T-cell (primary cell): Measurements from ENCODE around the gene PEAK1. TPM values are rescaled to one million over a fixed set of nuclear protein-coding genes. Genes with fewer than 3 reads are reported as not detected.

Experiments
- ATAC-seq, 4 experiments: fragments of 200-7000 bp in 3 of 4; fragments of 150-1000 bp in 1 of 4; cut with Tn5 transposase; replicated peaks in 1 of 4; 1 replicate in 3 of 4; 2 replicates in 1 of 4; pipeline ENCODE4 v1.10.0; 2021; ENCODE audit warnings: moderate library complexity in 3 of 4, mild to moderate bottlenecking in 2 of 4, moderate number of reproducible peaks in 1 of 4
- CTCF ChIA-PET, 2 donors: fragments of 300-600 bp; sonication (Branson Sonifier 250); formaldehyde crosslinking; loops; one replicate each; lab custom pipeline; 2022; ENCODE audit warnings: antibody characterized with exemption in 2 of 2; lab: Charles Lee
- POLR2A ChIA-PET, 2 donors: fragments of 300-600 bp; sonication (Branson Sonifier 250); formaldehyde crosslinking; loops; one replicate each; lab custom pipeline; 2022; ENCODE audit warnings: antibody characterized with exemption in 2 of 2; lab: Charles Lee
- DNase-seq, 35 experiments: peaks; one replicate each; pipeline versions ENCODE4 v3.0.0 to v3.0.0-alpha.2; 2013 to 2023
- H3K27ac ChIP-seq: one replicate; pipeline ENCODE4 v1.5.1; 2013; ENCODE audit warnings: low read length
- H3K27me3 ChIP-seq, 2 experiments: replicated peaks in 1 of 2; 1 replicate in 1 of 2; 2 replicates in 1 of 2; pipeline versions ENCODE4 v1.6.1 to v1.7.0; 2013; ENCODE audit warnings: low read length in 1 of 2, mixed read lengths in 1 of 2; ENCODE audit not compliant: control insufficient read depth in 2 of 2, insufficient read depth in 2 of 2; ENCODE audit errors: extremely low read depth in 1 of 2
- H3K36me3 ChIP-seq, 2 donors: 1 replicate in 1 of 2; 2 replicates in 1 of 2; pipeline versions ENCODE4 v1.6.1 to v1.7.0; 2013; ENCODE audit warnings: low read length in 1 of 2; ENCODE audit not compliant: control insufficient read depth in 2 of 2, insufficient read depth in 1 of 2; ENCODE audit errors: extremely low read depth in 1 of 2
- H3K4me1 ChIP-seq, 2 experiments: 1 replicate in 1 of 2; 2 replicates in 1 of 2; pipeline versions ENCODE4 v1.6.1 to v1.7.0; 2013; ENCODE audit warnings: low read length in 2 of 2, mixed read lengths in 1 of 2; ENCODE audit not compliant: insufficient read depth in 2 of 2, control insufficient read depth in 1 of 2; ENCODE audit errors: extremely low read depth in 1 of 2
- H3K4me3 ChIP-seq, 2 donors: 1 replicate in 1 of 2; 2 replicates in 1 of 2; pipeline versions ENCODE4 v1.5.1 to v1.7.0; 2013; ENCODE audit warnings: mild to moderate bottlenecking in 2 of 2, low read length in 1 of 2, moderate library complexity in 1 of 2; ENCODE audit not compliant: control insufficient read depth in 1 of 2; ENCODE audit errors: extremely low read depth in 1 of 2
- H3K9me3 ChIP-seq: 2 replicates; pipeline ENCODE4 v1.7.0; 2013
- H3K27ac Mint-ChIP-seq, 2 donors: one replicate each; pipeline ENCODE4 v1.8.0; 2020 to 2021; ENCODE audit warnings: mild to moderate bottlenecking in 2 of 2, mixed read lengths in 2 of 2
- H3K27me3 Mint-ChIP-seq, 2 donors: one replicate each; pipeline ENCODE4 v1.8.0; 2021 to 2022; ENCODE audit warnings: mixed read lengths in 2 of 2
- H3K36me3 Mint-ChIP-seq: one replicate; pipeline ENCODE4 v1.8.0; 2021; ENCODE audit warnings: mixed read lengths
- H3K4me1 Mint-ChIP-seq, 3 donors: one replicate each; pipeline ENCODE4 v1.8.0; 2020 to 2022; ENCODE audit warnings: mixed read lengths in 3 of 3, mild to moderate bottlenecking in 1 of 3
- H3K4me3 Mint-ChIP-seq, 3 donors: one replicate each; pipeline ENCODE4 v1.8.0; 2020 to 2022; ENCODE audit warnings: mild to moderate bottlenecking in 3 of 3, mixed read lengths in 3 of 3, moderate library complexity in 3 of 3
- H3K9me3 Mint-ChIP-seq, 3 donors: one replicate each; pipeline ENCODE4 v1.8.0; 2020 to 2022; ENCODE audit warnings: mixed read lengths in 3 of 3
- WGBS: methylation state at CpG from one replicate; pipeline ENCODE4 v1.1.5; 2013; ENCODE audit warnings: missing lambda C conversion rate; ENCODE audit not compliant: insufficient coverage; 5-methylcytosine and 5-hydroxymethylcytosine counted together
- total RNA-seq, 35 experiments: library from RNA in 6 of 35; stranded (reverse) in 6 of 35; fragments of 120-200 nt in 1 of 35; gene quantifications; one replicate each; pipeline versions ENCODE4 v1.2.1 to v1.2.4 and lab custom pipeline; 2013 to 2026

The PEAK1 gene
- total RNA-seq, 5 donors from 2014 or later (not counting 1 experiment from before 2014, with no cell fraction given) = 9.4 to 17.7 (median 10.9) TPM

- DNase-seq (no peak), ATAC-seq (no peak)
- 100% methylated on average over 2 of the region's 4 CpGs for WGBS
- Histone ChIP-seq H3K4me1 (no peaks in the 10 kb centered on the region), H3K27me3 (peaks cover 0 to 2% of the 10 kb centered on the region in 2 experiments), H3K4me3 (no peak overlapping the region), H3K36me3 (no peaks in the 10 kb centered on the region), H3K27ac (no peak overlapping the region), H3K9me3 (no peaks in the 10 kb centered on the region)
- Mint-ChIP-seq H3K9me3 (no peaks in the 10 kb centered on the region), H3K4me3 (no peak overlapping the region), H3K27me3 (no peaks in the 10 kb centered on the region), H3K27ac (no peak overlapping the region), H3K36me3 (no peaks in the 10 kb centered on the region), H3K4me1 (no peaks in the 10 kb centered on the region)
- POLR2A ChIA-PET = no interaction called here
- CTCF ChIA-PET = interaction anchor here in 1 of 2 donors (0.6 kb wide), 1 partner anchor 245 kb away, joined by 5 read pairs; no protein-coding TSS in a partner anchor
Observed at GRCh38 chr15:77099741-77100463, 320.0 kb downstream of the PEAK1 start.

DNA sequence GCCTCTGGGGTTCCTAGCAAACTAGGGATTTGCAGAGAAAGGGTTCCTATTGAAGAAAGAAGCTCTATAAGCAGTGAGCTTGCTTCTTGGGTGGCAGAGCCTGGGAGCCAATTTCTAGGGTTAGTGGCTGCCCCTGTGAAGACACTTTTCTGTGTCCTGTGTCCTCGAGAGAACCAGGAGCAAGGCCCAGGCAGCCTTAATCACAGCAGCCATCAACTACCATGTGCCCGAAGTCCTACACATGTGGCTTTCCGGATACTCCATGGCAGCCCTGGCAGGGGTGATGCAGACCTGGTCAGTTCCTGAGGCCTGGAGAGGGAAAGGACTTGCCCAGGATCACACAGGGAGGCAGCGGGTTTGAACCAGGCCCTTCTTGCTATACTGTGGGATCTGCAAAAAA lies 321.3 kb downstream of the PEAK1 start:
- Histone ChIP-seq H3K36me3 (no peaks in the 10 kb centered on the region), H3K4me3 (no peak overlapping the region), H3K4me1 (no peaks in the 10 kb centered on the region), H3K27ac (no peak overlapping the region), H3K9me3 (no peaks in the 10 kb centered on the region), H3K27me3 (peaks cover 0 to 2% of the 10 kb centered on the region in 2 experiments)
- no peaks in the 10 kb centered on the region for H3K4me1 Mint-ChIP-seq
- CTCF ChIA-PET = interaction anchor here in 1 of 2 donors (0.6 kb wide), 1 partner anchor 65 kb away, joined by 3 read pairs; no protein-coding TSS in a partner anchor
- H3K4me3 Mint-ChIP-seq = no peak overlapping the region
- ATAC-seq (no peak), DNase-seq (no peak)
- no peaks in the 10 kb centered on the region for H3K9me3 Mint-ChIP-seq
- H3K27ac Mint-ChIP-seq = no peak overlapping the region
- no peaks in the 10 kb centered on the region for H3K36me3 Mint-ChIP-seq
- H3K27me3 Mint-ChIP-seq = no peaks in the 10 kb centered on the region
- POLR2A ChIA-PET = no interaction called here
- WGBS = 100% methylated on average over 3 of the region's 4 CpGs

- Histone ChIP-seq H3K4me3 (no peak overlapping the region), H3K36me3 (no peaks in the 10 kb centered on the region), H3K4me1 (no peaks in the 10 kb centered on the region), H3K27me3 (peaks cover 0 to 2% of the 10 kb centered on the region in 2 experiments), H3K9me3 (no peaks in the 10 kb centered on the region), H3K27ac (no peak overlapping the region)
- POLR2A ChIA-PET = interaction anchor here in 1 of 2 donors (0.7 kb wide), 1 partner anchor 11 kb away, joined by 3 read pairs; no protein-coding TSS in a partner anchor
- Mint-ChIP-seq H3K9me3 (no peaks in the 10 kb centered on the region), H3K4me1 (no peaks in the 10 kb centered on the region), H3K4me3 (no peak overlapping the region), H3K36me3 (no peaks in the 10 kb centered on the region), H3K27ac (no peak overlapping the region), H3K27me3 (no peaks in the 10 kb centered on the region)
- DNase-seq (no peak), ATAC-seq (no peak)
- WGBS = no CpG with 5 or more reads among the region's 5 CpGs
- CTCF ChIA-PET = interaction anchor here in 1 of 2 donors (0.6 kb wide), 1 partner anchor 64 kb away, joined by 3 read pairs; no protein-coding TSS in a partner anchor
Observed at GRCh38 chr15:77097921-77098320, 322.0 kb downstream of the PEAK1 start.

GRCh38 chr15:77097248-77097721 lies 322.6 kb downstream of the PEAK1 start:
- 95% methylated on average over 6 of the region's 7 CpGs for WGBS
- no peak overlapping the region for H3K27ac Mint-ChIP-seq

DNA sequence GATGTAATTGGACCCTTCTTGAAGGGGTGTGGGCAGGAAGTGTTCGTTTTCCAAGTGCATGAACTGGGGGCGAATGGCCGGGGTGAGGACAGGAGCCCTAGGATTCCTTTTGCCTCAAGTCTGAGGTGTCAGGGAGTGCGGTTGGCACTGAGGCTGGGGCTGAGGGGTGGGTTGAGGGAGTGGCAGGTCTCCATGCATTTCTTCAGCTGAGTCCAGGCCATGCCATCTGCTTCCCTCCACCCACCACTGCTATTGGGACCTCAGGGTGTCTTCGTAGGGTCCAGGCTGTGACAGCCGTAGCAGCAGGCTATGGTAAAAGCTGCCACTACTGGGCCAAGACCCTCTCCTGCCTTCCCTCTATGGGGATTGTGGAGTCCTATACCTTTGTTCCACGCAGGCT lies 323.4 kb downstream of the PEAK1 start:
- Histone ChIP-seq H3K27ac (no peak overlapping the region), H3K9me3 (no peaks in the 10 kb centered on the region), H3K36me3 (no peaks in the 10 kb centered on the region), H3K4me3 (no peak overlapping the region), H3K27me3 (peaks cover 0 to 2% of the 10 kb centered on the region in 2 experiments), H3K4me1 (no peaks in the 10 kb centered on the region)
- Mint-ChIP-seq H3K4me3 (no peak overlapping the region), H3K27me3 (no peaks in the 10 kb centered on the region), H3K9me3 (no peaks in the 10 kb centered on the region), H3K27ac (no peak overlapping the region), H3K36me3 (no peaks in the 10 kb centered on the region), H3K4me1 (no peaks in the 10 kb centered on the region)
- 75% methylated on average over 2 of the region's 7 CpGs for WGBS
- CTCF ChIA-PET = interaction anchor here in 1 of 2 donors (0.7 kb wide), 1 partner anchor 11 kb away, joined by 3 read pairs; no protein-coding TSS in a partner anchor
- POLR2A ChIA-PET = no interaction called here
- ATAC-seq (no peak), DNase-seq (no peak)

More at GRCh38 chr15:77097248-77097721, 322.6 kb downstream of the PEAK1 start:
- CTCF ChIA-PET = no interaction called here
- Histone ChIP-seq H3K27ac (no peak overlapping the region), H3K4me3 (no peak overlapping the region), H3K9me3 (no peaks in the 10 kb centered on the region), H3K27me3 (peaks cover 0 to 2% of the 10 kb centered on the region in 2 experiments), H3K4me1 (no peaks in the 10 kb centered on the region), H3K36me3 (no peaks in the 10 kb centered on the region)
- H3K27me3 Mint-ChIP-seq = no peaks in the 10 kb centered on the region
- DNase-seq = no peak
- no peak for ATAC-seq
- POLR2A ChIA-PET = no interaction called here
- H3K9me3 Mint-ChIP-seq = no peaks in the 10 kb centered on the region
- no peaks in the 10 kb centered on the region for H3K4me1 Mint-ChIP-seq
- H3K4me3 Mint-ChIP-seq = no peak overlapping the region
- no peaks in the 10 kb centered on the region for H3K36me3 Mint-ChIP-seq

- peaks cover 0 to 2% of the 10 kb centered on the region in 2 experiments for H3K27me3 ChIP-seq
- Mint-ChIP-seq H3K4me3 (no peak overlapping the region), H3K9me3 (no peaks in the 10 kb centered on the region), H3K4me1 (no peaks in the 10 kb centered on the region), H3K27ac (no peak overlapping the region), H3K27me3 (no peaks in the 10 kb centered on the region), H3K36me3 (no peaks in the 10 kb centered on the region)
- ChIA-PET CTCF (interaction anchor here in 1 of 2 donors (0.7 kb wide), 1 partner anchor 11 kb away, joined by 3 read pairs; no protein-coding TSS in a partner anchor), POLR2A (no interaction called here)
- no peak overlapping the region for H3K27ac ChIP-seq
- DNase-seq (no peak), ATAC-seq (no peak)
- no peak overlapping the region for H3K4me3 ChIP-seq
- whole genome bisulfite sequencing = 88% methylated on average over 3 of the region's 4 CpGs
- no peaks in the 10 kb centered on the region for H3K4me1 ChIP-seq
- no peaks in the 10 kb centered on the region for H3K9me3 ChIP-seq
- H3K36me3 ChIP-seq = no peaks in the 10 kb centered on the region
Observed at GRCh38 chr15:77096138-77096537, 323.8 kb downstream of the PEAK1 start.
